HG03354 (cell line): ENCODE results near the gene ATAD3A.
"Not testable (repeated sequence)": the region's sequence is repeated elsewhere in the genome, so short reads cannot be mapped to it uniquely, and the experiment has no call there.

Experiments
- ATAC-seq: cut with Tn5 transposase; IDR thresholded peaks from one replicate; pipeline ENCODE4 v1.9.1; 2021; ENCODE audit warnings: mild to moderate bottlenecking; ENCODE audit not compliant: unreplicated experiment, poor library complexity, severe bottlenecking

Gene ATAD3A

GRCh38 chr1:1519805-1520505, 8.0 kb downstream of the ATAD3A start:
- not testable (repeated sequence) for ATAC-seq

- no peak for ATAC-seq
Measured at GRCh38 chr1:1521331-1521730, 9.4 kb downstream of the ATAD3A start.

- not testable (repeated sequence) for ATAC-seq
Measured at GRCh38 chr1:1522536-1522935, 10.6 kb downstream of the ATAD3A start.

GRCh38 chr1:1523226-1523625, 11.3 kb downstream of the ATAD3A start:
- ATAC-seq, result not testable (repeated sequence)

GRCh38 chr1:1523651-1524050, 11.7 kb downstream of the ATAD3A start:
- ATAC-seq, result not testable (repeated sequence)

GRCh38 chr1:1524750-1525383, 12.9 kb downstream of the ATAD3A start:
- ATAC-seq, result not testable (repeated sequence)

- ATAC-seq, result not testable (repeated sequence)
Measured at GRCh38 chr1:1526476-1526875, 14.5 kb downstream of the ATAD3A start.

GRCh38 chr1:1527092-1527816, 15.3 kb downstream of the ATAD3A start:
- no peak for ATAC-seq

GRCh38 chr1:1528301-1529267, 16.6 kb downstream of the ATAD3A start:
- no peak for ATAC-seq

GRCh38 chr1:1529321-1529720, 17.4 kb downstream of the ATAD3A start:
- no peak for ATAC-seq

- ATAC-seq, result no peak
Measured at GRCh38 chr1:1529936-1530335, 18.0 kb downstream of the ATAD3A start.

GRCh38 chr1:1531947-1532346, 20.0 kb downstream of the ATAD3A start:
- ATAC-seq, result no peak

GRCh38 chr1:1533176-1533893, 21.4 kb downstream of the ATAD3A start:
- ATAC-seq, result not testable (repeated sequence)

GRCh38 chr1:1533894-1534291, 21.9 kb downstream of the ATAD3A start:
- not testable (repeated sequence) for ATAC-seq

GRCh38 chr1:1534401-1535154, 22.6 kb downstream of the ATAD3A start:
- no peak for ATAC-seq

- ATAC-seq, result no peak
Measured at GRCh38 chr1:1535201-1536018, 23.4 kb downstream of the ATAD3A start.
